GM21381 (cell line): ENCODE results near the gene HOXB4.

ENCODE experiments used
- ATAC-seq: cut with Tn5 transposase; IDR thresholded peaks from one replicate; pipeline ENCODE4 v1.9.1; 2021; ENCODE audit warnings: mild to moderate bottlenecking, moderate library complexity; ENCODE audit not compliant: unreplicated experiment

HOXB4 gene

GRCh38 chr17:48615047-48615962 is 37.2 kb upstream of the HOXB4 start, which contains the start of gene HOXB8:
TSS of gene HOXB8 (minus strand) at chr17:48615292. CDS start at chr17:48614704, 588 bp downstream.
- ATAC-seq, result no peak

- no peak for ATAC-seq
Measured at GRCh38 chr17:48613862-48614694, 35.9 kb upstream of the HOXB4 start.

- no peak for ATAC-seq
Measured at GRCh38 chr17:48612854-48613691, 34.9 kb upstream of the HOXB4 start.

GRCh38 chr17:48612456-48612853 is 34.3 kb upstream of the HOXB4 start:
- no peak for ATAC-seq

GRCh38 chr17:48611681-48612455 is 33.7 kb upstream of the HOXB4 start:
- ATAC-seq, result no peak

- ATAC-seq, result no peak
Measured at GRCh38 chr17:48611213-48611612, 33.1 kb upstream of the HOXB4 start.

GRCh38 chr17:48610282-48611211 is 32.4 kb upstream of the HOXB4 start, which contains the start of gene HOXB7:
TSS of gene HOXB7 (minus strand) at chr17:48611017. CDS start at chr17:48610918, 99 bp downstream.
- ATAC-seq, result no peak

GRCh38 chr17:48609759-48610281 is 31.7 kb upstream of the HOXB4 start:
- no peak for ATAC-seq

- ATAC-seq, result no peak
Measured at GRCh38 chr17:48609033-48609432, 30.9 kb upstream of the HOXB4 start.

- no peak for ATAC-seq
Measured at GRCh38 chr17:48608494-48608834, 30.3 kb upstream of the HOXB4 start.

GRCh38 chr17:48606892-48607614 is 28.9 kb upstream of the HOXB4 start:
- ATAC-seq, result no peak

GRCh38 chr17:48605991-48606891 is 28.1 kb upstream of the HOXB4 start:
- ATAC-seq, result no peak

GRCh38 chr17:48605409-48605919 is 27.3 kb upstream of the HOXB4 start:
- no peak for ATAC-seq

GRCh38 chr17:48604770-48605329 is 26.7 kb upstream of the HOXB4 start, which contains the start of gene HOXB6:
TSS of gene HOXB6 (minus strand) at chr17:48604986. CDS start at chr17:48598150, 6,836 bp downstream.
- ATAC-seq, result no peak

- ATAC-seq, result no peak
Measured at GRCh38 chr17:48603959-48604769, 26.0 kb upstream of the HOXB4 start.
